GM21619 (cell line): ENCODE results near the gene CCDC186.

Experiments
- ATAC-seq: cut with Tn5 transposase; IDR thresholded peaks from one replicate; pipeline ENCODE4 v1.9.1; 2021; ENCODE audit not compliant: unreplicated experiment

The CCDC186 gene

GRCh38 chr10:114173921-114174694 lies at the start of gene CCDC186:
TSS of gene CCDC186 (minus strand) at chr10:114174203. CDS start at chr10:114163268, 10,935 bp downstream.
- ATAC-seq: peak; percentile 98

- ATAC-seq: no peak
Observed at GRCh38 chr10:114223066-114223465, 49.1 kb upstream of the CCDC186 start.

DNA sequence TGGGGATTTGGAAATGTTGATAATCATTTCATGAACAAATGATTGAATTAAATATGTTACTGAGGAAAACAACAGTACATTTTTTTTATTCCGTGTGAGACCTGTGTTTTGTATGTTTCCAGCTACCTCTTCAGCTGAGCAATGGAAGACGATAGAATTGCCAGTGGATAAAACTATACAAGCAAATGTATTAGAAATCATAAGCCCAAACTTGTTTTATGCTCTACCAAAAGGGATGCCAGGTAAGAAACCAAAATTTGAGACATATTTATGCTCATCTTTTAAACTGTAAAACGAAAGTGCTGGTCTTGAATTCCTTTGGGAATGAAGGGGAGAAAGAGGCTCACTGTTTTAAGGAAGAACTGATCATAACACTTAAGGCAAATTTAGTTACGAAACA lies 47.2 kb upstream of the CCDC186 start:
- no peak for ATAC-seq

DNA sequence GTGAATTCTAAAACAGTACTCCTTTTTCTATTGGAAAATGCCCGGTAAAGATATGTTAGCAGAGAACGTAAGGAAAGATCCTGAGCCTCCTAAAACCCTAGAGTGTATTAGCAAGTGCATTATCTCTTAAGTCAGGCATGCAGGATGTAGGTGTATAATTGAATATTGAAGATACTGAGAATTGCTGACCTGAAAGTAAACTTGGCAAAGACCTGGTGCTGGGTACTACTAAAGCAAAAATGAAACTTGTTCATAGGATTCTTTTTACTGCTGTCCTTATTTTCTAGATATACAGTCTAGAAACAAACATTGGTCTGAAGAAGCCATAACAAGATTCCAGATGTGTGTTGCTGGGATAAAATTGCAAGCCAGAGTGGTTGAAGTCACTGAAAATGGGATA lies 46.3 kb upstream of the CCDC186 start:
- ATAC-seq: no peak

- ATAC-seq: no peak
Observed at GRCh38 chr10:114215033-114215432, 41.0 kb upstream of the CCDC186 start.

- ATAC-seq: no peak
Observed at GRCh38 chr10:114212153-114212552, 38.1 kb upstream of the CCDC186 start.

DNA sequence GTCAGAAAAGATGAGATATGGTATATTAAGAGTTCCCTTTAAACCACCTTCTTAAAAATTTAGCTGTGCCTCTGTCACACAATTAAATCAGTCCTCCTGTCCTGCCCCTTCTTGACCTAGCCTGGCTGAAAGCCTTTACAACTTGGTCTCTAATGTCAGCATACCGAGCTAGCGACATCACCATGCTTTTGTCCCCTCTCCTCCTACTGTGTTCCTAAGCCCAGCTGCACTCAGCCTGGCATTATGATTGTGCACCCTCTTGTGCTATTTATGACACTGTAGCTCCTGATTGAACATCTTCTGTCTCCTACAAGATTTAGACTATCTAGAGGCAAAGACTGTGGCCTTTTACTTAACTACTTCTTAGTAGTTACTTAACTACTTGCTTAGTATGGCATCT lies 34.3 kb upstream of the CCDC186 start:
- ATAC-seq: no peak

DNA sequence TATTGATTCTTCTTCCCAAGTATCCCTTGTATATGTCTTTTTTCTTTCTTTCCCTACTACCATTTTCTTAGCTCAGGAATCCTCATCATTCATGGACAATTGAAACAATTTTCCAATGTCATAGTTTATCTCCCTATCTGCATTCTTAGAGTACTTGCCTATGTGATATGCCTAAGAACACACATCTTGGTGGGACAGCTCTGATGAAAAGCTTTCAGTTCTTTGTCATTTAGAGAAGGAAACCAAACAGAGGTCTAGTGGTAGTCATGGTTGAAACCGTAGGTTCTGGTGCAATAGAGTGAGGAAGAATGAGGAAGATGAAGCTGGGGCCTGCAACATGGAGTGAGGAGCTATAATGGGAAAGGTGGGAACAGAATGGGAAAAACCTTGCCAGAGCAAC lies 33.3 kb upstream of the CCDC186 start:
- ATAC-seq: no peak

GRCh38 chr10:114206902-114207301 lies 32.9 kb upstream of the CCDC186 start:
- ATAC-seq: no peak

GRCh38 chr10:114202812-114203211 lies 28.8 kb upstream of the CCDC186 start:
- ATAC-seq: no peak

- ATAC-seq: no peak
Observed at GRCh38 chr10:114199239-114199638, 25.2 kb upstream of the CCDC186 start.

GRCh38 chr10:114195079-114195478 lies 21.1 kb upstream of the CCDC186 start:
- peak; percentile 92 for ATAC-seq

DNA sequence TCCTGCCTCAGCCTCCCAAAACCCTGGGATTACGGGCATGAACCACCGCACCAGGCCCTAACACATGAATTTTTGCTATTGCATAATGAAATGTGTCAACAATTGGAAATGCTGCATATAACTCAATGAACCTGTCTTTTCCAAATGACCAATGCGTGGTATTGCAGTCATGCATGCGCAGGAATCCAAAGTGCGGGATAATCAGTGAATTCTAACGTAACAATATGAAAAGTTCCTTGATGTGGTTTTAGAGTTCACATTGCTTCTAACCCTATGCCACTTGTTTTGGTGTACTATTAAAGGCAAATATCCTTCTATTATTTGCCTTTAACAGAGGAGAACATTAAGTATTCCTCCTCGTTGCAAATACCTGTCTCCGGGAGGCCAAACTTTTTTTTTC lies 15.7 kb upstream of the CCDC186 start:
- no peak for ATAC-seq

- no peak for ATAC-seq
Observed at GRCh38 chr10:114188900-114189299, 14.9 kb upstream of the CCDC186 start.

GRCh38 chr10:114188001-114188400 lies 14.0 kb upstream of the CCDC186 start:
- ATAC-seq: no peak

GRCh38 chr10:114184276-114184675 lies 10.3 kb upstream of the CCDC186 start:
- ATAC-seq: no peak

GRCh38 chr10:114183563-114183962 lies 9.6 kb upstream of the CCDC186 start:
- ATAC-seq: no peak

DNA sequence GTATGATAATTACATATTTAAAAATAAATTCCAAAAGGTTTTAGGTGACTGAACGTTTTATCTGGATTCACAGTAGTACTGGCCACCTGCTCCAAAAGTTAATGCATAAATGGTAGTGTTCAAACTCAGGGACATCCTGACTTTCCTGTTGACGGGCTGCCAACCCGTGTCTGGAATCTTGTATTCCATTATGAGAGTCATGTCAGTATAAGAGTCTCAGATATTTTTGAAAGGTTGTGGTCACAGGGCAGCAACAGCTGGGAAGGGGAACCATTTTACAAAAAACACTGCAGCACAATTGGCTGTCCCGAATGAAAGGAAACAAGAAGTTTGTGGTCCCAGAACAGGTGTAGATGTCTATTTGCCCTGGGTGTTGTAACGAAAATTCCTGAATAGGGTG lies 8.0 kb upstream of the CCDC186 start:
- no peak for ATAC-seq

GRCh38 chr10:114180937-114181336 lies 6.9 kb upstream of the CCDC186 start:
- ATAC-seq: no peak

DNA sequence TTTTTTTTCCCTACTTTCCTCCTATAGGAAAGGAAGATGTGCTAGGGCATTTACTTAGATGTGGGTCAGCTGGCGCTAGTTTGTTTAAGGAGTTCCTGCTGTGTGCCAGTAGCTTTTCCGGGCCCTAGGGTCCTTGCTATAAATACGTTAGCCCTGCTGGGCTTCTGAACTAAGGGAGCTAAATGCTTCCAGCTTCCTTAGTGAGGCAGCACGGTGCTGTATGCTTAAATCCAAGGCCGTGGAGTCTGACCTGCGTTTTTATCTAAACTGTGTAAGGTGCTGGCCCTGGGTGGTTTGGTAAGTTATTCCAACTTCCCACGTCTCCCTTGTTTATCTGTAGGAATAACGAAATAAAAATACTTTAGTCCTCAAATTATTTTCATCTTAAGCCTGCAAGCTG lies 5.7 kb upstream of the CCDC186 start:
- ATAC-seq: no peak

- ATAC-seq: no peak
Observed at GRCh38 chr10:114179148-114179547, 5.1 kb upstream of the CCDC186 start, which contains the start of gene TDRD1. TSS of gene TDRD1 (plus strand) at chr10:114179353. CDS start at chr10:114187832, 8,479 bp downstream.

GRCh38 chr10:114176511-114176910 lies 2.5 kb upstream of the CCDC186 start:
- ATAC-seq: no peak

- ATAC-seq: no peak
Observed at GRCh38 chr10:114175667-114176066, 1.7 kb upstream of the CCDC186 start.
